GM23338 (cell line): ENCODE results near the gene TRIM34. TPM values are rescaled to one million over a fixed set of nuclear protein-coding genes. Genes with fewer than 3 reads are reported as not detected.

Experiments
- ATAC-seq: fragments of 200-7000 bp; cut with Tn5 transposase; 3 replicates; pipeline ENCODE4 v1.9.1; 2020
- DNase-seq: peaks from one replicate; pipeline ENCODE4 v3.0.0-alpha.2; 2015; ENCODE audit warnings: low spot score
- H2AFZ ChIP-seq: fragments of 200-600 bp; sonication (generic); 2 replicates; pipeline ENCODE4 v1.8.0; 2016; ENCODE audit warnings: antibody characterized with exemption, mild to moderate bottlenecking, moderate library complexity
- H3F3A ChIP-seq: fragments of 200-600 bp; sonication (generic); replicated peaks from 2 replicates; pipeline ENCODE4 v1.8.0; 2017; ENCODE audit warnings: antibody characterized with exemption, mixed run types, low read depth
- H3K27ac ChIP-seq: fragments of 200-600 bp; sonication (generic); 2 replicates; pipeline ENCODE4 v1.6.1; 2016; ENCODE audit warnings: low read depth
- H3K27me3 ChIP-seq: fragments of 200-600 bp; sonication (generic); 2 replicates; pipeline ENCODE4 v1.8.0; 2016; ENCODE audit warnings: mild to moderate bottlenecking, mixed run types, moderate library complexity; ENCODE audit not compliant: insufficient read depth
- H3K36me3 ChIP-seq: fragments of 200-600 bp; sonication (generic); 2 replicates; pipeline ENCODE4 v1.8.0; 2016; ENCODE audit warnings: mild to moderate bottlenecking; ENCODE audit not compliant: insufficient read depth
- H3K4me1 ChIP-seq: fragments of 200-600 bp; sonication (generic); 2 replicates; pipeline ENCODE4 v1.8.0; 2016; ENCODE audit warnings: mild to moderate bottlenecking, moderate library complexity; ENCODE audit not compliant: insufficient read depth
- H3K4me2 ChIP-seq: fragments of 200-600 bp; sonication (generic); 2 replicates; pipeline ENCODE4 v1.7.1; 2017; ENCODE audit warnings: mixed run types
- H3K4me3 ChIP-seq: fragments of 200-600 bp; sonication (generic); 2 replicates; pipeline ENCODE4 v1.6.1; 2016; ENCODE audit warnings: mixed run types
- H3K79me2 ChIP-seq: fragments of 200-600 bp; sonication (generic); replicated peaks from 2 replicates; pipeline ENCODE4 v1.8.0; 2017; ENCODE audit warnings: mild to moderate bottlenecking; ENCODE audit not compliant: insufficient read depth
- H3K9me2 ChIP-seq: fragments of 200-600 bp; sonication (generic); 2 replicates; pipeline ENCODE4 v1.8.0; 2017; ENCODE audit not compliant: insufficient read depth
- H4K20me1 ChIP-seq: fragments of 200-600 bp; sonication (generic); replicated peaks from 2 replicates; pipeline ENCODE4 v1.8.0; 2017; ENCODE audit warnings: mild to moderate bottlenecking; ENCODE audit not compliant: insufficient read depth
- H3K27ac Mint-ChIP-seq: 2 replicates; pipeline ENCODE4 v1.8.0; 2020; ENCODE audit warnings: inconsistent platforms, mild to moderate bottlenecking, moderate library complexity, mixed read lengths
- H3K27me3 Mint-ChIP-seq: 3 replicates; pipeline ENCODE4 v1.8.0; 2022; ENCODE audit warnings: low read depth, mild to moderate bottlenecking, moderate library complexity, mixed read lengths, inconsistent platforms; ENCODE audit not compliant: insufficient read depth, poor library complexity
- H3K36me3 Mint-ChIP-seq: 3 replicates; pipeline ENCODE4 v1.8.0; 2021; ENCODE audit warnings: low read depth, mild to moderate bottlenecking, inconsistent platforms, moderate library complexity, mixed read lengths
- H3K4me1 Mint-ChIP-seq: 3 replicates; pipeline ENCODE4 v1.8.0; 2020; ENCODE audit warnings: mild to moderate bottlenecking, inconsistent platforms, mixed read lengths
- H3K4me3 Mint-ChIP-seq: 3 replicates; pipeline ENCODE4 v1.8.0; 2021; ENCODE audit warnings: moderate library complexity, mild to moderate bottlenecking, inconsistent platforms, mixed read lengths
- H3K9me3 Mint-ChIP-seq: 3 replicates; pipeline ENCODE4 v1.8.0; 2020; ENCODE audit warnings: moderate library complexity, mild to moderate bottlenecking, inconsistent platforms, mixed read lengths
- CREB1 ChIP-seq: fragments of 250-450 bp; sonication (Bioruptor Pico); IDR thresholded peaks from 2 replicates; pipeline ENCODE4 v1.5.0; 2020; ENCODE audit warnings: low read depth, mild to moderate bottlenecking, moderate library complexity
- CTCF ChIP-seq, 2 experiments: fragments of 200-600 bp in 1 of 2; sonication (generic) in 1 of 2; conservative IDR thresholded peaks; 2 replicates each; pipeline versions ENCODE4 v1.5.1 to v1.6.1; 2016 to 2017; ENCODE audit warnings: antibody characterized with exemption in 2 of 2, low read depth in 2 of 2, mild to moderate bottlenecking in 2 of 2, moderate library complexity in 1 of 2
- EZH2 ChIP-seq: fragments of 200-600 bp; sonication (generic); IDR thresholded peaks from one replicate; pipeline ENCODE4 v1.8.0; 2017; ENCODE audit warnings: antibody characterized with exemption, mild to moderate bottlenecking, low read depth; ENCODE audit not compliant: unreplicated experiment
- EZH2phosphoT487 ChIP-seq: fragments of 200-600 bp; sonication (generic); IDR thresholded peaks from one replicate; pipeline ENCODE4 v1.8.1; 2018; ENCODE audit warnings: antibody characterized with exemption; ENCODE audit not compliant: unreplicated experiment
- JUNB ChIP-seq: IDR thresholded peaks from one replicate; pipeline ENCODE4 v1.6.1; 2016; ENCODE audit warnings: antibody characterized with exemption; ENCODE audit not compliant: unreplicated experiment
- NANOG ChIP-seq: IDR thresholded peaks from 2 replicates; pipeline ENCODE4 v1.6.1; 2016; ENCODE audit warnings: antibody characterized with exemption, borderline replicate concordance
- POLR2AphosphoS5 ChIP-seq: IDR thresholded peaks from 2 replicates; pipeline ENCODE4 v1.6.1; 2016; ENCODE audit warnings: antibody characterized with exemption, low read depth
- REST ChIP-seq: IDR thresholded peaks from one replicate; pipeline ENCODE4 v1.6.1; 2018; ENCODE audit warnings: antibody characterized with exemption; ENCODE audit not compliant: unreplicated experiment
- STAT1 ChIP-seq: IDR thresholded peaks from one replicate; pipeline ENCODE4 v1.6.1; 2016; ENCODE audit warnings: antibody characterized with exemption; ENCODE audit not compliant: unreplicated experiment
- ZNF331 ChIP-seq: fragments of 250-450 bp; sonication (Bioruptor Pico); IDR thresholded peaks from 2 replicates; pipeline ENCODE4 v1.5.0; 2020; ENCODE audit warnings: low read depth, mild to moderate bottlenecking, moderate library complexity
- polyA plus RNA-seq: library from polyadenylated mRNA; unstranded; fragments of >200 nt; fragmentation: Nextera tagmentation; extraction: Ambion mirVana; gene quantifications from 2 replicates; pipeline ENCODE4 v1.2.1, GENCODE V29; 2016
- total RNA-seq: library from RNA; depleted of rRNA; stranded (reverse); fragments of >200 nt; shearing (Covaris generic); gene quantifications from 2 replicates; pipeline ENCODE4 v1.2.3, GENCODE V29; 2014

The TRIM34 gene
- total and polyA plus RNA-seq, 2 experiments from 2014 or later: 1.9 to 2.6 TPM

GRCh38 chr11:5631969-5632635 lies 7.3 kb downstream of the TRIM34 start (continued):
- TF ChIP-seq CREB1 (CRISPR knock-in tag): no peak

- H3K79me2 ChIP-seq: no peaks in the 10 kb centered on the region
- no peak overlapping the region for H3K4me3 Mint-ChIP-seq
- H3K9me3 Mint-ChIP-seq: no peaks in the 10 kb centered on the region
- no peak overlapping the region for H2AFZ ChIP-seq
- H3K27ac Mint-ChIP-seq: no peak overlapping the region
- no peaks in the 10 kb centered on the region for H3K4me1 ChIP-seq
- H3K36me3 Mint-ChIP-seq: no peaks in the 10 kb centered on the region
- ATAC-seq (no peak), DNase-seq (no peak)
- H3K27me3 Mint-ChIP-seq: no peaks in the 10 kb centered on the region
- no peaks in the 10 kb centered on the region for H3F3A ChIP-seq
- H3K4me2 ChIP-seq: no peak overlapping the region
- no peak overlapping the region for H3K4me3 ChIP-seq
- H3K27ac ChIP-seq: no peak overlapping the region
- H3K9me2 ChIP-seq: peaks cover 9% of the 10 kb centered on the region; the same call in 1 of the 2 replicates
- no peaks in the 10 kb centered on the region for H4K20me1 ChIP-seq
- H3K36me3 ChIP-seq: no peaks in the 10 kb centered on the region
- TF ChIP-seq POLR2AphosphoS5 (no peak), EZH2phosphoT487 (no peak), JUNB (no peak), EZH2 (no peak)
- H3K4me1 Mint-ChIP-seq: no peaks in the 10 kb centered on the region
- no peaks in the 10 kb centered on the region for H3K27me3 ChIP-seq
Measured at GRCh38 chr11:5639953-5640352, 15.2 kb downstream of the TRIM34 start.

GRCh38 chr11:5643585-5643984 lies 18.8 kb downstream of the TRIM34 start:
- Mint-ChIP-seq H3K27me3 (no peaks in the 10 kb centered on the region), H3K4me3 (no peak overlapping the region), H3K36me3 (no peaks in the 10 kb centered on the region), H3K27ac (no peak overlapping the region), H3K4me1 (no peaks in the 10 kb centered on the region), H3K9me3 (no peaks in the 10 kb centered on the region)
- no peak overlapping the region for H3K27ac ChIP-seq
- no peak overlapping the region for H3K4me3 ChIP-seq
- H3K36me3 ChIP-seq: no peaks in the 10 kb centered on the region
- no peaks in the 10 kb centered on the region for H3F3A ChIP-seq
- ATAC-seq (no peak), DNase-seq (no peak)
- no peaks in the 10 kb centered on the region for H3K4me1 ChIP-seq
- no peaks in the 10 kb centered on the region for H4K20me1 ChIP-seq
- peaks cover 5% of the 10 kb centered on the region; the same call in 1 of the 2 replicates for H3K9me2 ChIP-seq
- no peaks in the 10 kb centered on the region for H3K27me3 ChIP-seq
- H2AFZ ChIP-seq: no peak overlapping the region
- H3K79me2 ChIP-seq: no peaks in the 10 kb centered on the region
- no peak overlapping the region for H3K4me2 ChIP-seq
- no peak for TF ChIP-seq CREB1 (CRISPR knock-in tag)
- no peak for TF ChIP-seq EZH2phosphoT487
- no peak for TF ChIP-seq POLR2AphosphoS5
- TF ChIP-seq EZH2: no peak
- TF ChIP-seq STAT1: no peak
- TF ChIP-seq NANOG: no peak
- TF ChIP-seq JUNB: no peak
- no peak for TF ChIP-seq CTCF (conservative IDR thresholded peaks at IDR 0.05; ENCODE audit: low read depth in 2 of 2)
- TF ChIP-seq ZNF331 (CRISPR knock-in tag): no peak
- TF ChIP-seq REST: no peak
